Heart left ventricle (tissue), 16 donors: ENCODE results near the gene IVD. TPM values are rescaled to one million over a fixed set of nuclear protein-coding genes. Genes with fewer than 3 reads are reported as not detected.
A peak's percentile ranks its signal among the peaks of the same experiment; 100 is the strongest.

ENCODE experiments used
- ATAC-seq, 4 donors: fragments of 200-7000 bp; cut with Tn5 transposase; one replicate each; pipeline ENCODE4 v1.9.1; 2020 to 2022; ENCODE audit warnings: moderate library complexity in 4 of 4, mild to moderate bottlenecking in 3 of 4, moderate number of reproducible peaks in 1 of 4
- DNase-seq, 5 donors: peaks; one replicate each; pipeline ENCODE4 v3.0.0-alpha.2; 2020
- H3K27ac ChIP-seq, 12 donors: fragments of 200-600 bp; sonication (generic) in 4 of 12; one replicate each; pipeline versions ENCODE4 v1.5.0 to v1.8.0; 2016 to 2022; ENCODE audit warnings: mild to moderate bottlenecking in 2 of 12
- H3K27me3 ChIP-seq, 9 donors: fragments of 200-600 bp; sonication (generic) in 2 of 9; one replicate each; pipeline versions ENCODE4 v1.5.1 to v1.8.0; 2016 to 2022; ENCODE audit warnings: mild to moderate bottlenecking in 3 of 9
- H3K36me3 ChIP-seq, 9 donors: fragments of 200-600 bp; sonication (generic) in 2 of 9; one replicate each; pipeline versions ENCODE4 v1.5.0 to v1.8.0; 2018 to 2022; ENCODE audit warnings: mild to moderate bottlenecking in 2 of 9
- H3K4me1 ChIP-seq, 12 donors: fragments of 200-600 bp; sonication (generic) in 4 of 12; one replicate each; pipeline versions ENCODE4 v1.5.0 to v1.8.0; 2016 to 2022; ENCODE audit warnings: mild to moderate bottlenecking in 3 of 12
- H3K4me3 ChIP-seq, 12 donors: fragments of 200-600 bp; sonication (generic) in 4 of 12; one replicate each; pipeline versions ENCODE4 v1.5.0 to v1.8.0; 2017 to 2022; ENCODE audit warnings: mild to moderate bottlenecking in 9 of 12, moderate library complexity in 4 of 12
- H3K9me3 ChIP-seq, 12 donors: fragments of 200-600 bp; sonication (generic) in 4 of 12; one replicate each; pipeline versions ENCODE4 v1.5.0 to v1.8.0; 2016 to 2022; ENCODE audit warnings: mild to moderate bottlenecking in 1 of 12
- CTCF ChIP-seq, 12 donors: fragments of 200-600 bp; sonication (generic) in 4 of 12; IDR thresholded peaks; one replicate each; pipeline versions ENCODE4 v1.5.0 to v1.8.0; 2018 to 2022; ENCODE audit warnings: antibody characterized with exemption in 12 of 12, mild to moderate bottlenecking in 5 of 12
- POLR2A ChIP-seq, 2 donors: fragments of 450-650 bp; IDR thresholded peaks; one replicate each; pipeline ENCODE4 v1.6.1; 2017; ENCODE audit warnings: antibody characterized with exemption in 2 of 2, mild to moderate bottlenecking in 2 of 2, moderate library complexity in 2 of 2
- WGBS, 4 donors: extraction: QIAGEN DNeasy Blood & Tissue Kit in 2 of 4; methylation state at CpG; one replicate each; pipeline versions ENCODE4 v1.1.5 to v1.1.7; 2013 to 2018; 5-methylcytosine and 5-hydroxymethylcytosine counted together
- intact Hi-C, 10 donors: fragments of 100-400 bp; cut with DNase I; formaldehyde crosslinking; loops; one replicate each; pipeline versions ENCODE4 v1.11.1 to v1.14.2; 2022
- polyA plus RNA-seq, 2 donors: library from polyadenylated mRNA; stranded (reverse); fragments of 200-250 nt; gene quantifications; one replicate each; pipeline ENCODE4 v1.2.3, GENCODE V29; 2013
- total RNA-seq, 9 donors: library from RNA; depleted of rRNA in 2 of 9; stranded (reverse); fragments of >200 nt in 2 of 9; fragmentation: NEBNext Ultra II Directional in 3 of 9; extraction: Animal tissue kit (Norgen Biotek cat#: 25700) in 3 of 9; gene quantifications; one replicate each; pipeline versions ENCODE4 v1.1.0 to v1.2.4, GENCODE V29; 2016 to 2023
- donor health status: ischemic (EF 13 %, LVEDD 7.1; RV severe dilation, severe dysfunction).
- donor health status: healthy with polysubstance abuse.
- donor health status: DM: no; HTN: yes; CAD: no.
- donor health status: DM: no; HTN: no; CAD: no.
- donor health status: ischemic (EF 25% LVEDD 6.9; RV normal size, moderate dysfunction).
- donor health status: ischemic (EF 25% LVEDD 5.7; RV mildly dilated, moderate dysfunction).
- donor health status: healthy.
- donor health status: DM: yes; HTN: yes; CAD: no.
- donor health status: ischemic (EF 35%, LVEDD 5.7; RV mildly dilated, moderate dysfunction).
- donor health status: nonischemic (EF 11% LVEDD 7.7; RV severe dilation, severe dysfunction).
- donor health status: DM: yes; HTN: yes; CAD: no.
- donor health status: PGD.
- donor health status: ischemic (EF 29% LVEDD 5.4; RV normal size, mild dysfunction).
- donor health status: nonischemic (EF 23%, LVEDD 6.1; RV moderate dilation, normal function).

The IVD gene
- total and polyA plus RNA-seq, 11 donors: 52.9 to 130 (median 95.1) TPM

- 75 to 85% (median 77%) methylated on average over 7 of the region's 7 CpGs for WGBS, 4 donors
- ATAC-seq (no peak), DNase-seq (peak in 1 of 5 donors; percentile 25)
- Histone ChIP-seq H3K27ac (no peak overlapping the region), H3K36me3 (peaks cover 0 to 58% (median 47%) of the 10 kb centered on the region in 9 donors), H3K4me3 (no peak overlapping the region), H3K4me1 (peaks cover 0 to 17% (median 9%) of the 10 kb centered on the region in 12 donors), H3K9me3 (no peaks in the 10 kb centered on the region), H3K27me3 (no peaks in the 10 kb centered on the region)
- intact Hi-C loops: loop anchor here in 1 of 10 donors (10.0 kb wide), 1 partner anchor 638 kb away; no protein-coding TSS in a partner anchor
- TF ChIP-seq CTCF (IDR thresholded peaks at IDR 0.05): no peak
- no peak for TF ChIP-seq POLR2A (IDR thresholded peaks at IDR 0.05)
These were observed 61.0 kb downstream of the IVD start for GRCh38 chr15:40466426-40467260.

- Histone ChIP-seq H3K36me3 (peaks cover 0 to 53% (median 41%) of the 10 kb centered on the region in 9 donors), H3K4me1 (peaks cover 0 to 23% (median 14%) of the 10 kb centered on the region in 12 donors), H3K27ac (no peak overlapping the region), H3K27me3 (no peaks in the 10 kb centered on the region), H3K4me3 (no peak overlapping the region), H3K9me3 (no peaks in the 10 kb centered on the region)
- ATAC-seq: no peak
- intact Hi-C loops: loop anchor here in 1 of 10 donors (10.0 kb wide), 1 partner anchor 638 kb away; no protein-coding TSS in a partner anchor
- no peak for TF ChIP-seq POLR2A (IDR thresholded peaks at IDR 0.05)
- TF ChIP-seq CTCF (IDR thresholded peaks at IDR 0.05): no peak
- peak in 1 of 5 donors; percentile 5 for DNase-seq
These were observed 61.6 kb downstream of the IVD start for GRCh38 chr15:40467261-40467615.

- DNase-seq: peak in 1 of 5 donors; percentile 6
- TF ChIP-seq CTCF (IDR thresholded peaks at IDR 0.05) (no peak), POLR2A (IDR thresholded peaks at IDR 0.05) (no peak)
- intact Hi-C loops: loop anchor here in 1 of 10 donors (10.0 kb wide), 1 partner anchor 636 kb away; no protein-coding TSS in a partner anchor
- H3K36me3 ChIP-seq: peaks cover 0 to 36% (median 31%) of the 10 kb centered on the region in 9 donors
- no peak for ATAC-seq
- no peaks in the 10 kb centered on the region for H3K27me3 ChIP-seq
- H3K4me3 ChIP-seq: no peak overlapping the region
- H3K9me3 ChIP-seq: no peaks in the 10 kb centered on the region
- 84 to 93% (median 88%) methylated on average over 3 to 4 of the region's 4 CpGs for WGBS, 4 donors
- H3K27ac ChIP-seq: no peak overlapping the region
- peaks cover 0 to 26% (median 14%) of the 10 kb centered on the region in 12 donors for H3K4me1 ChIP-seq
These were observed 63.3 kb downstream of the IVD start for GRCh38 chr15:40468898-40469331.

GRCh38 chr15:40469776-40470390 lies 64.3 kb downstream of the IVD start:
- peaks cover 0 to 26% (median 22%) of the 10 kb centered on the region in 9 donors for H3K36me3 ChIP-seq
- peak overlapping the region in 11 of 12 donors; percentile 76 to 94 (median 89) for H3K27ac ChIP-seq
- DNase-seq: no peak
- peak overlapping the region in 8 of 12 donors; percentile 80 to 95 (median 90) for H3K4me3 ChIP-seq
- ATAC-seq: peak in 1 of 4 donors; percentile 1
- H3K9me3 ChIP-seq: no peaks in the 10 kb centered on the region
- intact Hi-C loops: loop anchor here in 2 of 10 donors (1.0 to 10.0 kb wide), 2 partner anchors 29 to 635 kb away; no protein-coding TSS in a partner anchor
- no peak for TF ChIP-seq POLR2A (IDR thresholded peaks at IDR 0.05)
- WGBS, 4 donors: 68 to 79% (median 74%) methylated on average over 6 to 7 of the region's 7 CpGs
- no peaks in the 10 kb centered on the region for H3K27me3 ChIP-seq
- H3K4me1 ChIP-seq: peaks cover 0 to 26% (median 14%) of the 10 kb centered on the region in 12 donors
